ENCODE measurements around the gene RNF212. TPM values are rescaled to one million over a fixed set of nuclear protein-coding genes. Genes with fewer than 3 reads are reported as not detected.

Gene RNF212
- total and polyA plus RNA-seq, 2 donors (not counting 3 experiments of a cell fraction or from before 2014, with no cell fraction given) = 2.3 to 2.8 TPM

- CTCF ChIA-PET = no interaction called here
- Histone ChIP-seq H3K4me2 (ENCODE audit: insufficient read depth, low read length) (no peak overlapping the region), H2AFZ (ENCODE audit: low read depth, low read length) (no peak overlapping the region), H3K36me3 (ENCODE audit: control insufficient read depth in 2 of 2, extremely low read depth in 1 of 2, insufficient read depth in 2 of 2, low read length in 2 of 2) (no peaks in the 10 kb centered on the region), H3K27ac (ENCODE audit: insufficient read depth, low read depth, low read length) (no peak overlapping the region), H3K9me3 (replicated peaks; ENCODE audit: control insufficient read depth, insufficient read depth, low read length) (no peaks in the 10 kb centered on the region), H4K20me1 (replicated peaks; ENCODE audit: control insufficient read depth, extremely low read depth, insufficient read depth, low read length) (no peaks in the 10 kb centered on the region), H3K9ac (replicated peaks; ENCODE audit: extremely low read depth, insufficient read depth, low read length) (no peak overlapping the region), H3K27me3 (ENCODE audit: control insufficient read depth in 2 of 2, insufficient read depth in 2 of 2, low read length in 2 of 2) (peaks cover 8 to 36% of the 10 kb centered on the region in 2 experiments), H3K79me2 (ENCODE audit: control insufficient read depth, insufficient read depth, low read length) (no peaks in the 10 kb centered on the region), H3K4me1 (ENCODE audit: control insufficient read depth, extremely low read depth, insufficient read depth, low read length) (no peaks in the 10 kb centered on the region), H3K9me1 (replicated peaks; ENCODE audit: control insufficient read depth, extremely low read depth, insufficient read depth, low read length) (no peaks in the 10 kb centered on the region), H3K4me3 (replicated peaks in 1 of 3; ENCODE audit: insufficient read depth in 1 of 3, low read depth in 1 of 3, low read length in 3 of 3) (no peak overlapping the region)
- POLR2A ChIA-PET = interaction anchor here (0.6 kb wide), 1 partner anchor 53 kb away, joined by 5 read pairs; the partner anchor contains the start of gene RNF212
- no TSS peak for BruUV-seq (replicated peaks)
- no peak for DNase-seq (ENCODE audit: low read depth, low spot score)
- no peak for FAIRE-seq
- intact Hi-C loops (cut with micrococcal nuclease) = no loop called here
- dilution Hi-C loops (cut with MboI; ENCODE audit: extremely low pct_ligation_motif_present, low sequenced_read_pairs) = no loop called here
- TF ChIP-seq GATA2 (IDR thresholded peaks at IDR 0.05; ENCODE audit: insufficient read depth, insufficient read length, low read depth, low read length) (no peak), CTCF (IDR thresholded peaks at IDR 0.05; ENCODE audit: extremely low read depth in 1 of 2, insufficient read depth in 1 of 2, low read depth in 1 of 2, low read length in 2 of 2) (no peak), MYC (IDR thresholded peaks at IDR 0.05; ENCODE audit: low read depth, low read length) (no peak), POLR2A (IDR thresholded peaks at IDR 0.05; ENCODE audit: low read depth, low read length) (no peak), POLR2AphosphoS5 (IDR thresholded peaks at IDR 0.05; ENCODE audit: insufficient read depth, low read depth, low read length) (no peak), FOS (IDR thresholded peaks at IDR 0.05; ENCODE audit: borderline replicate concordance, insufficient read depth, low read length) (no peak), JUN (IDR thresholded peaks at IDR 0.05; ENCODE audit: borderline replicate concordance, insufficient read depth, insufficient read length, low read depth) (no peak), MAX (IDR thresholded peaks at IDR 0.05; ENCODE audit: insufficient read depth, insufficient read length) (no peak), EZH2 (IDR thresholded peaks at IDR 0.05; ENCODE audit: borderline replicate concordance, low read depth, low read length, severe bottlenecking) (no peak)
Measured at GRCh38 chr4:1060621-1061020, 52.7 kb downstream of the RNF212 start.
